OCI-LY1 (cell line): ENCODE measurements around the gene WNT7B.

Source experiments
- CTCF ChIP-seq: fragments of 200-600 bp; sonication (generic), shearing (Covaris generic); IDR thresholded peaks from 2 replicates; pipeline ENCODE4 v1.5.1; 2017; ENCODE audit warnings: mild to moderate bottlenecking, antibody characterized with exemption, low read length, moderate library complexity, mixed read lengths
- EZH2 ChIP-seq: fragments of 200-600 bp; sonication (generic), shearing (Covaris generic); IDR thresholded peaks from 2 replicates; pipeline ENCODE4 v1.8.0; 2017; ENCODE audit warnings: borderline replicate concordance, mixed run types, mild to moderate bottlenecking, antibody characterized with exemption, low read length, moderate library complexity, mixed read lengths

GRCh38 chr22:45959719-45960476 is 17.1 kb downstream of the WNT7B start:
- no peak for TF ChIP-seq CTCF
- no peak for TF ChIP-seq EZH2
